IgD-negative memory B cell (primary cell): Measurements from ENCODE around the gene ESPL1. TPM values are rescaled to one million over a fixed set of nuclear protein-coding genes. Genes with fewer than 3 reads are reported as not detected.

ENCODE experiments used
- H3K27ac Mint-ChIP-seq, 3 donors: one replicate each; pipeline ENCODE4 v1.8.0; 2020 to 2022; ENCODE audit warnings: mild to moderate bottlenecking in 3 of 3, mixed read lengths in 3 of 3, moderate library complexity in 1 of 3
- H3K27me3 Mint-ChIP-seq: one replicate; pipeline ENCODE4 v1.8.0; 2021; ENCODE audit warnings: mixed read lengths
- H3K36me3 Mint-ChIP-seq: one replicate; pipeline ENCODE4 v1.8.0; 2020; ENCODE audit warnings: mild to moderate bottlenecking, mixed read lengths
- H3K4me1 Mint-ChIP-seq, 3 donors: one replicate each; pipeline ENCODE4 v1.8.0; 2020 to 2022; ENCODE audit warnings: mixed read lengths in 3 of 3, mild to moderate bottlenecking in 1 of 3
- H3K4me3 Mint-ChIP-seq, 4 donors: one replicate each; pipeline ENCODE4 v1.8.0; 2020 to 2022; ENCODE audit warnings: mild to moderate bottlenecking in 4 of 4, mixed read lengths in 4 of 4, moderate library complexity in 3 of 4
- H3K9me3 Mint-ChIP-seq, 3 donors: one replicate each; pipeline ENCODE4 v1.8.0; 2020 to 2021; ENCODE audit warnings: mixed read lengths in 3 of 3, mild to moderate bottlenecking in 1 of 3
- polyA plus RNA-seq: library from polyadenylated mRNA; unstranded; fragments of 300-500 nt; fragmentation: Illumina TruSeq; gene quantifications from one replicate; pipeline ENCODE4 v1.2.3, GENCODE V29; 2021

ESPL1 gene
- not detected for polyA plus RNA-seq

DNA sequence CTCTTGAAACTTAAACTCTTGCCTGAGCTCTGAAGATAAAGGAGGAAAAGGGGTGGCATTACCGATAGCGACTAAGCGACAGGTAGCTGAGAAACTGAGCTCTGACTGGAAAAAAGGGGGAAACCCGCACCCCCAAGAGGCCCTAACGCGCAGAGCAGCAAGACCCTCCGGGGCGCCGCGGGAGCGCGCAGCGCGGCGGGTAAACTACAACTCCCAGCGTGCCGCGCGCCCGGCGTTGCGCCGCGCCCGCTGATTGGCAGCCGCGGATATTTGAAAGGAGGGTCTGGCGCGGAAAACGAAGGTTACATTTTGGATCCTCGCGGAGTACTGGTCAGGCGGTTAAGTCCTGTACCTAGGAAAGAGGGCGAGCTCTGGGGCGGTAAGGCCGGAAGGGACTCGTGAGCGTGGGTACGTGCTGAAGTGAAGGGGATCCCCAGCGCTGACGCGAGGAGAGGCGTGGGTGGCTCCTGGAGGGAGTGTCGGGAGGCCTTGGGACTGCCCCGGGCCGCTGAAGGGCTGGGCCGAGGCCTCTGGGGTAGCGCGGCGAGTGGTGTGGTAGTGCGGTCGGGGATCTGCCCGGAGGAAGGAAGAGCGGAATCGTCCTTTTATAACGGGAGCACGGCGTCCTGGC lies at the start of gene ESPL1:
TSS of gene ESPL1 (plus strand) at position 301 of the 631 bp plus-strand sequence. CDS start 468 bp downstream, outside the sequence.
- Mint-ChIP-seq H3K27ac (peak within 1 kb of the TSS; percentile 81 to 98 (median 94)), H3K4me1 (peaks cover 16 to 19% (median 19%) of the 10 kb centered on the region in 3 donors)

DNA sequence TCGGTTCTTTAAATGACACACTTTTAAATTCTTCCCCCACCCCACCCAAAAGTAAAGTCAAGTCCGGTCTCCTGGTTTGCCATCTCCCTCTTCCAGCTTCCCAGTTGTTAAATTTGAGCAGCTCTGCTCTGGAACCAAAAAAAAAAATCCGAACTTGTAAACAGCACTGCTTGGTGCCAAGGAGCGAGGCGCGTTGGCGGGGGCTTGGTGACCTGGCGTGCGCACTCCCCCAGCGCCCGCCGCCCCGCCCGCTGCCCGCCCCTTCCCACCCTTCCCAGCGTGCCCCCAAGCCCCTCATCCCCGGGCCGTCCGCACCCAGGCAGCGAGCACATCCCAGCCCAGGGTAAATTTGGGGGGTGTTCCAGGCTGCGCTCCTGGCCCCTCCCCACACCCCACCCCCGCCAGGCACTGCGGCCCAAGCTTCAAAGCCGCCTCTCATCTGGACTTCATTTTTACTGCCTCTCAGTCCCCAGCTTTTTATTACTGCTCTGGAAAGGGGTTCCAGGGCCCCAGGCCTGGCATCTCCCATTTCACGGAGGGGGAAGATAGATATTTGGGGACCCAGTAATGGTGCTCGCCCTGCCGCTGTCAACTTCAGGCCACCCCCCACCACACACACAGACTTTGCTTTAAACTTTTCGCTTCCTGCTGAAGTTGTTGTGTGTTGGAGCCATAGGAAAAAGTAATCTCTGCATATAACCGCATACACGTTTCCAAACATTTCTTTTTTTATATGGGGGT lies 49.4 kb upstream of the ESPL1 start:
- Mint-ChIP-seq H3K9me3 (no peaks in the 10 kb centered on the region), H3K4me3 (peak overlapping the region; percentile 86 to 96 (median 92)), H3K4me1 (peaks cover 27 to 46% (median 30%) of the 10 kb centered on the region in 3 donors), H3K27ac (peak overlapping the region; percentile 69 to 91 (median 83)), H3K27me3 (no peaks in the 10 kb centered on the region), H3K36me3 (no peaks in the 10 kb centered on the region)

More for the DNA sequence above, at the start of gene ESPL1:
- H3K27me3 Mint-ChIP-seq, result no peaks in the 10 kb centered on the region
- H3K36me3 Mint-ChIP-seq, result no peaks in the 10 kb centered on the region
- H3K9me3 Mint-ChIP-seq, result no peaks in the 10 kb centered on the region
- peak within 1 kb of the TSS; percentile 96 to 99 (median 98) for H3K4me3 Mint-ChIP-seq

DNA sequence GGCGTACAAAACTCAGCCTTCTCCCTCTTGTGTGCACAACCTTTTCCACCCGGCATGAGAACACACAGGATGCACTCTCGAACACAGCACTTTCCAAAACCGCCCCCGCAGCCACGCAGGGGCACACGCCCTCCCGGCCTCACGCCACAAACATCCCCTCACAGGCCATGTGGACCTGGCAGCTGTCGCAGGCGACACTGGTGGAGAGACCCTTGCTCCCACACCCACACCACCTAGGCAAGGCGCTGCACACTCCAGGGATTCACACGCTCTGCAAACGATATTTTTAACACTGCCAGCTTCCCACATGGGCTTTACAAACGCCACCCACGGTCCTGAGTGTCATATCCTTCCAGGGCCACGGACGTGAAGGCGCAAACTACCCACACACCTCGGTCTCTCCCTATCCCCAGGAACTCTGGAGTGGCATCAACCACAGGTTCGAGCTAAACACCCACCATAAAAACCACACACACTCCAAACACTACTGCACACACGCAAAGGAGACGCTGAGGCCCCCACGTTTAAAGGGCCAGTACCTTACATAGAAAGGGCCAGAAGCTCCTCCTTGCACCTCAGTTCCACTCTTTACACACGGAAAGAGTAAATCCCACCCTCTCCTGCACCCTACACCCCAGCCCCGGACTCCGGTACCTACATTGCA lies 48.7 kb upstream of the ESPL1 start:
- H3K36me3 Mint-ChIP-seq, result no peaks in the 10 kb centered on the region
- H3K9me3 Mint-ChIP-seq, result no peaks in the 10 kb centered on the region
- peak overlapping the region; percentile 86 to 96 (median 92) for H3K4me3 Mint-ChIP-seq

DNA sequence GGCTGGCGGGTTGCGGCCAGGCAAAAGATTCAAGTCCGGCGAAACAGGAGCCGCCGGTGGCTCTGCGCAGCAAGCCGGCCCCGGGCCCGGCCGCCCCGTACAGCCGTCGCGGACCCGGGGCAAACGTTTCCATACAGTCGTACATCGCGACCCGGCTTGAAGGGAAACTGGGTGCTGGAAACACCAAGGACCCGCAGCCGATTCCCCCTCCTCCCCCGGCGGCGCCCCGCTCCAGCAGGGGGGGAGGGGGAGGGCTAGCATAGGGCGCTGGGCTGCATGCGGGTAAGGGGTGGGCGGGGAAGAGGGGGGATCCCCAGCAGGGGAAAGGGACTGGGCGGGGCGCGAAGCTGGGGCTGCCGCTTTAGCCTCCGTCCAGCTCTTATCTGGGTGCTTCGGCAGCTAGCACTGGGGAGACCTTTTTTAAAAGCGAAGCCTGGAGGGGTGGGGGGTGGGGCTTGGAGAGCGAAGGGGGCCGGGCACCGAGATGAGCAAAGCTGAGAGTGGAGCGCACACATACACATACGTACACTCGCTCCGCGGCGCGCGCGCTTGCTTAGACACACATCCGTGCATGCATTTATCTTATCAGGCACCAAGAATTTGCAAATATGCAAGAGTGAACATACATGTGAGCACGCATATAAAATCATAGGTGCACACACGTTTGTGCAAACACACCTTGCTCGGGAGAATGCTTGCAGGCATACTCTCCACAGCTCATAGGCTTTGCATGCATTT lies 48.0 kb upstream of the ESPL1 start:
- Mint-ChIP-seq H3K9me3 (no peaks in the 10 kb centered on the region), H3K27ac (peak overlapping the region; percentile 64 to 97 (median 83)), H3K36me3 (no peaks in the 10 kb centered on the region), H3K4me1 (peaks cover 25 to 49% (median 34%) of the 10 kb centered on the region in 3 donors), H3K27me3 (no peaks in the 10 kb centered on the region), H3K4me3 (peak overlapping the region; percentile 86 to 96 (median 92))

More for the DNA sequence above, 48.7 kb upstream of the ESPL1 start:
- peak overlapping the region; percentile 64 to 91 (median 83) for H3K27ac Mint-ChIP-seq
- H3K27me3 Mint-ChIP-seq, result no peaks in the 10 kb centered on the region
- H3K4me1 Mint-ChIP-seq, result peaks cover 25 to 49% (median 33%) of the 10 kb centered on the region in 3 donors

DNA sequence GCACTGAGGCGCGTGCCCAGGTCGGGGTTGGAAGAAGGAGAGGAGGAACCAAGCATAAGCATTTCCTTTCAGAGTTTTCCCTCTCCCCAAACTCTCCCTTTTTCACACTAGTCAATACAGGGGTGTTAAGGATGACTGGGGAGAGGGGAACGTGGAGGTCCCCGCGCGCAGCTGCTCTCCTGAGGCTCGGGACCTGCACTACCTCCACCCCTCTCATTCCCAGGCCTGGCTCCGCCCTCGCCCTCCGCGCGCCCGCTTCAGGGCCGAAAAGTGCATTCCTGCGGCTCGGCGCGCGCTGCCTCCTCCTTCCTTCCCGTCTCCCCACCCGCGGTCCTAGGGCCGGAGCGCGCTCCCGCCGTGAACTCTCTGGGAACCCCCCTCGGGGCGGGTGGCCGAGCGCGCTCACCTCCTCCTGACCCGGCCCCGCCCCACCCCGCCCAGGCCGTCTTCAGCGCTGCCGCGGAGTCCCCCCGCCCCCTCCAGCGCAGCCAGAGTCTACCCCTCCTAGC lies 47.4 kb upstream of the ESPL1 start:
- Mint-ChIP-seq H3K27ac (peak overlapping the region; percentile 64 to 97 (median 76)), H3K27me3 (no peaks in the 10 kb centered on the region), H3K36me3 (no peaks in the 10 kb centered on the region), H3K9me3 (no peaks in the 10 kb centered on the region), H3K4me1 (peaks cover 25 to 44% (median 36%) of the 10 kb centered on the region in 3 donors), H3K4me3 (peak overlapping the region; percentile 86 to 96 (median 92))

DNA sequence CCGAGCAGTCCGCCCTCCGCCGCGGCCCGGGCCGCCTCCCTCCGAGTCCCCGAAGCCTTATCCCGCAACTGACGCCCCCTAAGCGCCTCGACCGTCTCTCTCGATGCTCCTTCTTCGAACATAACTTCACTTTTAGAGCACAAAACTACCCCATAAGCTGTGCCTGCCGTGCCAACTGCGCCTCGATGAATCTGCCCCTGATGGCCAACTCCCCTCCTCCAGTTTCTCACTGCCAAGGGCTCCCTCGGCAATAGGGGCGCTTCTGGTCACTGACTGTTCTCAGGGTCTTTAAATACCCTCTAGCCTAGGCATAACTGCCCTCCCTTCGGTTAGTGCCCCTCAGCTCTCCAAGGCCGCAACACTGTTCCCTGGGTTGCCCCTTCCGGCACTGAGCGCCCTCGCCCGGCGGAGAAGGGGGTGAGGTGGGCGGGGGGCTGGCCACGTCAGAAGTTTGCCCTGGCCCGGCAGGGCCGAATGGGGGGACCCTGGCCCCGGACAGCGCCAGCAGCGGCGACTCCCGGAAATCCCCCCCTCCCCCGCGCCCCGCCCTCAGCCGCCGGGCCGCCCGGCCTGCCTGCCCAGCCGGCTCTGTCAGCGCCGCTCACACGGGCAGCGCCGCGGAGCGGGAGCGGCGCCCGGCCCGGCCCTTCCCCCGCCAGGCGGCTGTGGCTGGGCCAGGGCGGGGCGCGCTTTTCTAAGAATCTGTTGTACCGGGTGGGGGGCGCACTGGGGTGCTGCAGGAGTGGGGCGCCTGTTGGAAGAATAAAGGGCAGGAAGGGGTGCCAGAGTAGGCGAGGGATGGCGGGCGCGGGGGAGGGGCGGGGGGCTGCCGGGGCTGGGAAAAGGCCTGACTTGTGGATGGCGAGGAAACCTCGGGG lies 46.7 kb upstream of the ESPL1 start:
- Mint-ChIP-seq H3K36me3 (no peaks in the 10 kb centered on the region), H3K4me3 (peak overlapping the region; percentile 86 to 96 (median 92)), H3K4me1 (peaks cover 19 to 37% (median 32%) of the 10 kb centered on the region in 3 donors), H3K27ac (peak overlapping the region; percentile 64 to 97 (median 76)), H3K9me3 (no peaks in the 10 kb centered on the region), H3K27me3 (no peaks in the 10 kb centered on the region)

DNA sequence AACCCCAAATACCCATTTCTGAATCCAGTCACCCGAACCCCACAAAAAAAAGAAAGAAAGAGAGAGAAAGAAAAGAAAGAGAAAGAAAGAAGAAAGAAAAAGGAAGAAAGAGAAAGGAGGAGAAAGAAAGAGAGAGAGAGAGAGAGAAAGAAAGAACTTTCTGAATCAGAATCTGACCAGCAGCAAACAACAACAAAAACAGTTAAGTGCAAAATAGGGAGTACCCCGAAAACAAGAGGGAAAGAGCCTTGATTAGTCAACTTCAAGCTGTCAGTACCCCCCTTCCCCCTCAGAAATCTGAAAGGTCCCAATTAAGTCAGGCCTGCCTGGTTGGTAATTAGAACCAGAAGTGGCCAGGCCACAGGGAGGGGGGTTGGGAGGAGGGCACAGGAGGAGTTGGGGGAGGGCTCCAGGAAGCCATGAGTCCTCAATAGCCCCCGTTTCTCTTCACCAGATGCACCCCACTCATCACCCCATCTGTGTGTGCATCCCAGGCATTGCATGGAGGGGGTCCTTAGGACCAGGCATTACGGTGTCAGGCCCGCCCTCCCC lies 45.9 kb upstream of the ESPL1 start:
- no peaks in the 10 kb centered on the region for H3K36me3 Mint-ChIP-seq
- H3K4me3 Mint-ChIP-seq, result peak overlapping the region; percentile 68 to 84 (median 71)
- H3K27ac Mint-ChIP-seq, result peak overlapping the region; percentile 47 to 77 (median 60)
- peaks cover 13 to 30% (median 26%) of the 10 kb centered on the region in 3 donors for H3K4me1 Mint-ChIP-seq
- H3K9me3 Mint-ChIP-seq, result no peaks in the 10 kb centered on the region
- no peaks in the 10 kb centered on the region for H3K27me3 Mint-ChIP-seq

DNA sequence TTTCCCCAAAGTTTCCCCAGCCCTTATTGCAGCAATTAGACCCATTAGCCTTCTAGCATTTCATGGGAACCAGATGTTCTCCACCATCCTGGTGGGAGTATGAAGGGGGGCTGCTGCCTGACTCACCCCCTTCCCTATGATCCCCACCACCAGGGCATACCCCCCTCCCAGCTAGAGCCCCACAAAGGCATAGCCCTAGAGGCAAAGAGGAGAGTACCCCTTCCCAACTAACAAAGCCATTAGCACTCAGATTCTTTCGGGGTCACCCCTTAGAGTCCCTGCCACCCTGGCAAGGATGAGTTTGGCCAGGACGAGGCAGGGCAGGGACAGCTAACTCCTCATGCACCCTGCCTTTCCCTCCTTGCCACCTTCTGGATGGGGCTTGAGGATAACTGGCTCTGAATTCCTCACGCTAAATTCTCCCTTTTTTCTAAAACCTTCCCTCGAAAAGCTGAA lies 45.3 kb upstream of the ESPL1 start:
- Mint-ChIP-seq H3K4me3 (peak overlapping the region in 2 of 4 donors; percentile 68 to 71), H3K4me1 (peaks cover 13 to 26% (median 24%) of the 10 kb centered on the region in 3 donors), H3K36me3 (no peaks in the 10 kb centered on the region), H3K9me3 (no peaks in the 10 kb centered on the region), H3K27ac (peak overlapping the region in 2 of 3 donors; percentile 47 to 60), H3K27me3 (no peaks in the 10 kb centered on the region)

DNA sequence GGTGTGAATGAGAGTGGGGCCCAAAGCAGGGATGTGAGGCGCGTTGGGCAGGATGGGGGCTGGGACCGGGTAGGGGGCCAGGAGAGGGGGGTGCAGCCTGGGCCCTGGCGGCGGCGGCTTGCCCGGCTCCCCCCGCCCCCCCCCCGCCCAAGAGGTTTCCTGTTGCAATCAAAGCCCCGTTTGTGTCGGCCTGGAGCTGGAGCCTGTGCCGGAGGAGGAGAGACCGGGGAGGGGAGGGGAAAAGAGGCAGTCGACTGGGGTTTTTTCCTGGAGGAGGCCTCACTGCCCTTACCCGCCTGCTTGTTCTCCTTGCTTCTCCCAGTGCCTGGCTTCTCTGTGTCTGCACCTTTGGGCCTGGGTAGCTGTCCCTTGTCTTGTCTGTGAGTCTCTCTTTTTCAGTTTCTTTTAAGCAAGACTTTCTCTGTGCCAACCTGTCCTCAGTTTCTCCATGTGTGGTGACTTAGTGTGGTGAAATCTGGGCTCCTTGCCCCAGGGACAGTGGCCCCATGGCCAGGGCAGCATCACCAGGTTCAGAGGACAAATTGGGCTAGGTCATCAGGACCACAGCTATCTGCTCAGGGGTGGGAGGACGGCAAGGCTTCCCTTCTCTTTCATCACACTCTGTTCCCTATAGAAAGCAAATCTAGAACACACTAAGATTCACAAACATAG lies 44.6 kb upstream of the ESPL1 start:
- Mint-ChIP-seq H3K9me3 (no peaks in the 10 kb centered on the region), H3K27me3 (no peaks in the 10 kb centered on the region), H3K36me3 (no peaks in the 10 kb centered on the region), H3K27ac (peak overlapping the region in 2 of 3 donors; percentile 59 to 95), H3K4me3 (peak overlapping the region; percentile 8 to 82 (median 72)), H3K4me1 (peaks cover 13 to 20% (median 20%) of the 10 kb centered on the region in 3 donors)

DNA sequence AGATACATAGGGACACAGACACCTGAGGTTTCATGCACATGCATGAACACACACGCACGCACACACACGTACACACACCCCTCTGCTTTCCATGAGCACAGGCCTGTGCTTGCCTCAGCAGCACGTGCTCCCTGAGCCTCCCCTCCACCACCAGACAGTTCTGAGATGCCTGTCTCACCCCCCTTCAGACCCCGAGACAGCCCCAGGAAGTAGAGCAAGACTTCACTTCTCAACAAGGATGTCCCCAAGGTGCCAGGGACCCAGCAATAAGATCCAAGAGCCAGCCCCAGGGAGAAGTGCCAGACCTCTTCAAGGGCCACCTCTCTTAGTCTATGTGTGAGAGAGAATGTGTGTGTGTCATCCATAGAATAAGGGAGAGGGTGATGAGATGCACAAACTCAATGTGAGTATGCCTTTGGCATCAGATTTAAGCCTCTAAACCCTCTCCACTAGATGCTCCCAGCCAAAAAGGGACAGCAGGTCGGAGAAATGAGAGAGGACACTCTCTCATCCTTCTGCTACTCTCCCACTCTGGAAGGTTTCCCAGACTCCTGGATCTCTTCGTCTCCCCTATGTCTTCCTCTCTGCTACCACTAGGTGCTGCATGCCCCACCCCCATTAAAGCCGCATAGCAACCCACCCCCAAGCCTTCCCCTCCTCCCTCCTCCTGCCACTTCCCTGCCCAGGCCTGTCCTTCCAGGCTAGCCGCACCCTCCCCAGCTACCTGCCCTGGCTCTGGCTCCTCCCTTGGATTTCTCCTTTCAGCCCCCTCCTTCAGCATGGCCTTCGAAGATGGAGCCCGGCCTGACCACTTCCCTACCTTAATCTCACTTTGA lies 43.8 kb upstream of the ESPL1 start:
- peak overlapping the region in 3 of 4 donors; percentile 30 to 81 (median 76) for H3K4me3 Mint-ChIP-seq
- peaks cover 9 to 17% (median 15%) of the 10 kb centered on the region in 3 donors for H3K4me1 Mint-ChIP-seq
- H3K27ac Mint-ChIP-seq, result peak overlapping the region in 2 of 3 donors; percentile 59 to 95
- H3K36me3 Mint-ChIP-seq, result no peaks in the 10 kb centered on the region
- no peaks in the 10 kb centered on the region for H3K27me3 Mint-ChIP-seq
- H3K9me3 Mint-ChIP-seq, result no peaks in the 10 kb centered on the region

DNA sequence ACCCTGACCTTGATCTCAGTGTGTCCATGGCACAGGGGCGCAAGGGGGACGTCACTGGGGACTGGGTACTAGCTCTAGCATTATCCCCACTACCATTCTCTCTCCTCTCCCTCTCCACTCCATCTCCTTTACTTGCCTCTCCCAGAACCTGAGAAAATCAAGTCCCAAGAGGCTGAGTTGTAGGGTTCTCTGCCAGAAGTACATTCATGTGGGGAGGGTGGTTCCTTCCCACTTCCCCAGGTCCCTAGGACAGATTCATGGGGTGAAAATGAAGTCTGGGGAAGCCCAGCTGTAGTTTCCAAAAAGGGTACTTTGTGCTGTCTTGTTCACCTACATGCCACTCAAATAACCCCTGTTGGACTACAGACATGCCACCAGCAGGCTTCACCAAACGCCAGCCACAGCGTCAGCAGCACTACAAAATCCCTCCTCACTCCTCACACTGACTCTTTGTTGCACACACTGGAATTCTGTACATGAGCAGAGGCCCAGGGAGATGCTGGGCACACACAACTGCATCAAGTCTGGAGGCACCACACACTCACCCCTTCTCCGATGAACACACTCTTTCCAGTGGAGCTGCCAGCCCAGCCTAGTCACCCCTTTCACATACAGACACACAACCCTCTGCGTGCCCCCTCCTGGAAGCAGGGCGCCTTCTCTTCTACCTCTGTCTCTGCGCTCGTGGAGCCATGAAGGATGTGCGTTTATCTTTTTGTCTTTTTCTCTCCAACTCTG lies 43.0 kb upstream of the ESPL1 start:
- Mint-ChIP-seq H3K27ac (peak overlapping the region in 1 of 3 donors; percentile 84), H3K4me1 (peaks cover 4 to 16% (median 11%) of the 10 kb centered on the region in 3 donors), H3K36me3 (no peaks in the 10 kb centered on the region), H3K27me3 (no peaks in the 10 kb centered on the region), H3K4me3 (peak overlapping the region; percentile 30 to 81 (median 72)), H3K9me3 (no peaks in the 10 kb centered on the region)
